Forelimb muscle (tissue), 1 donor: ENCODE data around the gene USP54. TPM values are rescaled to one million over a fixed set of nuclear protein-coding genes. Genes with fewer than 3 reads are reported as not detected.
A peak's percentile ranks its signal among the peaks of the same experiment; 100 is the strongest.
"Not testable (repeated sequence)": the region's sequence is repeated elsewhere in the genome, so short reads cannot be mapped to it uniquely, and the experiment has no call there.

Experiments
- DNase-seq: peaks from one replicate; pipeline ENCODE4 v3.0.0-alpha.2; 2013; ENCODE audit warnings: low read depth
- polyA plus RNA-seq: library from polyadenylated mRNA; unstranded; fragments of 120-200 nt; gene quantifications from one replicate; pipeline ENCODE4 v1.2.1, GENCODE V29; 2013; ENCODE audit not compliant: insufficient read length

USP54 gene
- polyA plus RNA-seq = 17.6 TPM

DNA sequence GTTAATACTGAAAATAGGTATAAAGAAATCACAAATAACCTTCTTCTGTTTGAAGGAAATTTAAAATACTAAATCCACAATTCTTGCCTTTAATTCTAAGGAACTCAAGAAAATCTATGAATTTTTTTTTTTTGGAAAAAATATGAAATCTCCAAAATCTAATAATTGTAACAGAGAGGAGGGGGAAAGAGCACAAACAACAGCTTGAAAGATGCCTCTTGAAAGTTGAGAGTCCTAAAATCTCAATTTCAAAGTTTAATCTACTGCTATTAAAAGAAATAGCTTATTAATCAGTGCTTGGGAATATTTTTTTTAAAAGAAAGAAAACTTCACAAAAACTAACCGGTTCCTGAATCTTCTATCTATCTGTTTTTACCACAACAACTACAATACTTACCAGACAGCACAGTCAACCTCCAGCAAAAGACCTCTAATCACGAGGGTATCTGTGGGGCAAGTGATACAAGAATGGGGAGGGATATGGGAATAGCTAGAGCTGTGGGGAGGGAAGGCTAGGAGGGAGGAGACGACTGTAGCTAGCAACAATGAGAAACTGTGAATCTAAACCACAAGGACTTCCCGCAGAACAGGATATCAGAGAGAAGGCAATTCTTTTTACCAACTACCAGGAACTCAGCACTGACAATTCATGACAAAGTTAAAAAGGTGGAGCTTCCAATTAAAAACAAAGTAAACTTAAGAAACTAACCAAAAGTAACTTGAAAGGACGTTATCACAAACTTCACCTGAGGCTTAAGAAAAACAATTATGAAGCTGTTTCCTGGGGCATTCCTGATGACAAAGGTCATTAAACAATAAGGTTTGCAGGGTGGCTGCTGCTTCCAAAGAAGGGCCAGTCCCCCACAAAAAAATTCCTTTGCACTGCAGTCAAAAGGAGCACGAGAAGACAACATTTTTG is at the start of gene USP54:
USP54 (minus strand) TSS at position 462 of the 919 bp plus-strand sequence. CDS start 15,684 bp downstream, outside the sequence.
- DNase-seq = no peak

DNA sequence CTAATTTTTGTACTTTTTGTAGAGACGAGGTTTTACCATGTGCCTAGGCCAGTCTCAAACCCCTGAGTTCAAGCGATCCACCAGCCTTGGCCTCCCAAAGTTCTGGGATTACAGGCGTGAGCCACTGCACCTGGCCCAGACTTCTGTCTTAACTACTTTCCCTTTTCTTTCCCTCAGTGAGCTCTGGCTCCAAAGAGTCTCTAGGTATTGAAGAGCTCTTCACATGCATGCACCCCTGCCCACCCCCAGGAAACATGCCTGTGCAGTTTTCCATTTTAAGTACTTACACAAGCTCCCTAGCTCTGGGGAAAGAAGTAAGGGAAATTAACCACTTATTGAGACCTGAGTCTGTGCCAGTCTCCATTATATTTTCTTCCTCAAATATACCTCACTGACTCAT is 48.1 kb upstream of the USP54 start:
- no peak for DNase-seq

DNA sequence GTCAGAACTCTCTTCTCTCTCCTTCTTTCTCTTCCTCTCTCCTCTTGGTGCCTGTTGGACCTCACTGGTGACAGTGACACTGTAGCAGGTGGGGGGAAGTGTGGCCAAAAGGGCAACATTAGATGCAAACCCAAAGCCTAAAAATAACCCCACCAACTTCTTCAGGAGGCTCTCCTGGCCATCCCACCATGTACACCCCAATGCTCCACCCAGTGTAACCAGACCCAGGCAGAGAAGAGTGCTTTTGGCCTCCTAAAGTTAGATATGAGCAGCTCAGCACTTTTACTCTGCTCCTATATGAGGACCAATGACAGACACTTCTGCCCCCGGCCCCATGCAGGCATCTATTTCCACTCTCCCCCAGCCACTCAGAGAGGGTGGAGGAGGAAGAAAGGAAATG is 44.6 kb upstream of the USP54 start:
- DNase-seq = no peak

DNA sequence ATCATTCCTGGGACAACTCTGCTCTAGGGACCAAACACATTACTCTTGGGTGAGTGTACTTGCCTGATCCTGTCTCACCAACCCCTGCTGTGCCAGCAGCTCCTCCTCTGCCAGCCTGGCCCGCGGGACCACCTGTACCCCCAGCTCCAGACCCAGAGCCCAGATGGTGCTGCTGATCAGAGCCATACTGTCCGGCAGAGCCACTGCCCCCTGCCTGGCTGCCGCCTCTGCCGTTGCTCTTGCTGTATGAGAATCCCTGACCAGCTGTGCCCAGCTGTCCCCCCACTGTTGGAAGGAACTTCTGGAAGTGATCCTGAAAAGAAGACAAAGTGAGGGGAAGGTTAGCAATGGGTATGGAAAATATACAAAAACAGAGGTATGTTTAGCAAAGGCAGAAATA is 43.3 kb upstream of the USP54 start:
- DNase-seq = no peak

- no peak for DNase-seq
Observed at GRCh38 chr10:73629165-73629564, 38.0 kb upstream of the USP54 start.

DNA sequence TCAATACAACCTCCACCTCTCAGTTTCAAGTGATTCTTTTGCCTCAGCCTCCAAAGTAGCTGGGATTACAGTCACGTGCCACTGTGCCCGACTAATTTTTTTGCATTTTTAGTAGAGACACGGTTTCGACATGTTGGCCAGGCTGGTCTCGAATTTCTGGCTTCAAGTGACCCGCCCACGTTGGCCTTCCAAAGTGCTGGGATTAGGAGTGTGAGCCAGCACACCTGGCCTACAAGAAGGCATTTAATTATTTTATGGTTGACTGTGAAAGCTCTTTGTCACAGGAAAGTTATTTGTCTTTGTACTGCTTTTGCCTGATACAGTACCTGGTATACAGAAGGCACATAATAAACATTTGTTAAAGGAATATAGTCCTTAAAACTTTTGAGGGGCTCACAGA is 37.3 kb upstream of the USP54 start:
- DNase-seq = no peak

DNA sequence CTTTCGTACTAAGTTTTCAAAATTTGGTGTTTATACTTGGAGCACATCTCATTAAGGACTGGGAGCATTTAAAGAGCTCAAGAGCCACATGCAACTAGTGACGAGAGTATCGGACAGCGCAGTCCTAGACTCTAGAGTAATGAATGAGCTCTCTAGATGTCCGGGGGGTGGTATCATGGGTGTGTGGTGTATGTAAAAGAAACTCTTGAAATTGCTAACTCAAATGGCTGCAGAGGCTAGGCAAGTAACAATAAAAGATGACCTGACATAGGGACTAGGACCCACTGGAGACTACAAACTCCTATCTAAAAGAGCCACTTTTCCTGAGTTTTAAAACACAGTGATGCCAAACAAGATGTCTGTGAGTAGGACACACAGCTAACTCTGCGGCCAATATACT is 36.2 kb upstream of the USP54 start:
- DNase-seq = no peak

- peak; percentile 99 for DNase-seq
Observed at GRCh38 chr10:73625884-73626752, 35.0 kb upstream of the USP54 start.

- no peak for DNase-seq
Observed at GRCh38 chr10:73625004-73625883, 34.1 kb upstream of the USP54 start.

DNA sequence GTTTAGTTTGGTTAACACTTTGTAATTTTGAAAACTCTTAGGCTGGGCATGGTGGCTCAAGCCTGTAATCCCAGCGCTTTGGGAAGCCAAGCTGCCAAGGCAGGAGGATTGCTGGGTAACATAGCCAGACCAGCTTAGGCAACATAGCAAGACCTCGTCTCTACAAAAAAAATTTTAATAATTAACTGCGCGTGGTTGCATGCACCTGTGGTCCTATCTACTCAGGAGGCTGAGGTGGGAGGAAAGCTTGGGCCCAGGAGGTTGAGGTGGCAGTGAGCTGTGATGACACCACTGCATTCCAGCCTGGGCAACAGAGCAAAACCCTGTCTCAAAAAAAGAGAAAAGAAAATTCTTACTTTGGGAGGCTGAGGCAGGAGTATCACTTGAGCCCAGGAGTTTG is 31.9 kb upstream of the USP54 start:
- no peak for DNase-seq

GRCh38 chr10:73620974-73621373 is 29.8 kb upstream of the USP54 start:
- not testable (repeated sequence) for DNase-seq

- DNase-seq = not testable (repeated sequence)
Observed at GRCh38 chr10:73617143-73617542, 26.0 kb upstream of the USP54 start.

GRCh38 chr10:73614720-73615119 is 23.6 kb upstream of the USP54 start:
- DNase-seq = no peak

GRCh38 chr10:73609116-73609515 is 18.0 kb upstream of the USP54 start:
- no peak for DNase-seq

DNA sequence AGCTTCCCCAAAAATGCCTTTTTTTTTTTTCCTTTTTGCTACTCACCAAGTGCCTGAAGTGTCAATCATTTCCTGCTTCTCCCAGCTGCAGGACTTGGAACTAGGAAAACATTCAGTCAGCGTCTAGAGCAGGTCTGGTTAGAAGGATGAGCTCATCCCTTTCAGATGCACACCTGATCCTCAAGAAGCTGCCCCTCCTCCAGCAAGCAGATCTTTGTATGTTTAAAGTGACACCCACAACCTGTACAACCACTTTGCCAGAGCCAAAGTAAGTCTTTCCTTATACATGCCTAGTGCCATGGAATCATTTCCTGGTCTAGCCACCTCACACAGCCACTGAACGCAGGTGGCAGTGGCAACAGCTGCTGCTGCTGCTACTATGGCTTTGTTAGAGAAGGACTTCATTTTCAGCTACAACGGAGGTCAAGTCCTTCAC is 10.4 kb upstream of the USP54 start:
- no peak for DNase-seq

DNA sequence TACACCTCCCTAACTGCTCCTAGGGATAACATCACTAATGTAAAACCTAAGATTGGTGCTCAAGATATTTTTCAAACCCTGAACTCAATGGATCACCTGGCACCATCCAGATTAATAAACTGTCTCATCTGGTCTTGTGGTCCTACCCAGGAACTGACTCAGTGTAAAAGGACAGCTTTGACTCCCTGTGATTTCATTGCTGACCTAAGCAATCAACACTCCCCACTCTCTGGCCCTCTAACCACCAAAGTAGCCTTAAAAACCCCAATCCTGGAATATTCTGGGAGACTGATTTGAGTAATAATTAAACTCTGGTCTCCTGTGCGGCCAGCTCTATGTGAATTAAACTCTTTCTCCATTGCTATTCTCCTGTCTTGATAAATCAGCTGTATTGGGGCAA is 6.2 kb upstream of the USP54 start:
- no peak for DNase-seq

DNA sequence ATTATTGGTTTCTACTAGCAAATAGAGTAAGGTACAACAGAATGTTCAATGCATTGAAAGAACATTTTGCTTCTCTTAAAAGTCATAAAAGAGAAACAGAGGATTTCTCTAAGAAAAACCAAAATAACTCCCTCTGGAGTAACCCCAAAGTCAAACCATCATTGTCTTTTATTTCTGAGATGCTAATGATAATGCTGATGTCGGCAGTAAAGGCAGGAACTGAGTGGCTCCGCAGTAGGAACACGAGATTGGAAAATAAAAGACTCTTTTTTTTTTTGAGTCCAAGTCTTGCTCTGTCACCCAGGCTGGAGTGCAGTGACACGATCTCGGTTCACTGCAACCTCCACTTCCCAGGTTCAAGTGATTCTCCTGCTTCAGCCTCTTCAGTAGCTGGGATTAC is 2.7 kb upstream of the USP54 start:
- DNase-seq = no peak

- no peak for DNase-seq
Observed at GRCh38 chr10:73593110-73593509, 2.0 kb upstream of the USP54 start.

GRCh38 chr10:73591935-73592699 is 975 bp upstream of the USP54 start:
- no peak for DNase-seq

- no peak for DNase-seq
Observed at GRCh38 chr10:73589563-73590126, 1.5 kb downstream of the USP54 start.
